OCI-LY7 (cell line): ENCODE measurements around the gene TAF3.

Experiments
- EZH2phosphoT487 ChIP-seq: fragments of 200-600 bp; sonication (generic); IDR thresholded peaks from 2 replicates; pipeline ENCODE4 v1.6.1; 2018; ENCODE audit warnings: low read depth, borderline replicate concordance, mild to moderate bottlenecking, mixed run types, antibody characterized with exemption, low read length, moderate library complexity, mixed read lengths
- TF ChIP-seq, protein P1 (sequence below): fragments of 200-600 bp; sonication (generic); conservative IDR thresholded peaks from 2 replicates; pipeline ENCODE4 v1.5.1; 2014; ENCODE audit warnings: mild to moderate bottlenecking, antibody characterized with exemption, low read length, moderate library complexity, mixed read lengths

DNA sequence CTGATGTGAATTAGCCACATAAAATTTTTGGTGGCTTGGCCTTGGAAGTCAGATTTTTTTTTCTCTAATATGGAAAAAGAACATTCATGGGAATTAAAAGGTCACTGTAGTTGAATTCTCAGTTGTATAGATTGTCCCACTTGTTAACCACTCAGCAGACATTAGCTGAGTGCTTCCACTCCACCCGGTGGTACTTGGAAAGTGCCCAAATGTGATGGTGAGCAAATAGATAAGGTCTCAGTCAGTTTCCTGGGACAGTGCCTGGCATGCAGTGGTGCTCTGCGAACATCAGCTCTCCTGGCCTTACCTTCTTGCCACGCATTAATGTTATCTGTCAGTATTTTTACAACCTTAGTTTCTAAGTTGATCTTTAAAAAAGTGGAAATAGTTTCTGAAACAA lies 28.9 kb upstream of the TAF3 start:
- TF ChIP-seq, protein P1, sequence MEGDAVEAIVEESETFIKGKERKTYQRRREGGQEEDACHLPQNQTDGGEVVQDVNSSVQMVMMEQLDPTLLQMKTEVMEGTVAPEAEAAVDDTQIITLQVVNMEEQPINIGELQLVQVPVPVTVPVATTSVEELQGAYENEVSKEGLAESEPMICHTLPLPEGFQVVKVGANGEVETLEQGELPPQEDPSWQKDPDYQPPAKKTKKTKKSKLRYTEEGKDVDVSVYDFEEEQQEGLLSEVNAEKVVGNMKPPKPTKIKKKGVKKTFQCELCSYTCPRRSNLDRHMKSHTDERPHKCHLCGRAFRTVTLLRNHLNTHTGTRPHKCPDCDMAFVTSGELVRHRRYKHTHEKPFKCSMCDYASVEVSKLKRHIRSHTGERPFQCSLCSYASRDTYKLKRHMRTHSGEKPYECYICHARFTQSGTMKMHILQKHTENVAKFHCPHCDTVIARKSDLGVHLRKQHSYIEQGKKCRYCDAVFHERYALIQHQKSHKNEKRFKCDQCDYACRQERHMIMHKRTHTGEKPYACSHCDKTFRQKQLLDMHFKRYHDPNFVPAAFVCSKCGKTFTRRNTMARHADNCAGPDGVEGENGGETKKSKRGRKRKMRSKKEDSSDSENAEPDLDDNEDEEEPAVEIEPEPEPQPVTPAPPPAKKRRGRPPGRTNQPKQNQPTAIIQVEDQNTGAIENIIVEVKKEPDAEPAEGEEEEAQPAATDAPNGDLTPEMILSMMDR = no peak
- no peak for TF ChIP-seq EZH2phosphoT487
